HCT116 (cell line): ENCODE measurements around the gene FKBP3. TPM values are rescaled to one million over a fixed set of nuclear protein-coding genes. Genes with fewer than 3 reads are reported as not detected.

Experiments
- ATAC-seq: fragments of 200-7000 bp; cut with Tn5 transposase; 2 replicates; pipeline ENCODE4 v1.9.1; 2020; ENCODE audit warnings: mild to moderate bottlenecking, moderate library complexity
- BruUV-seq: library from RNA; stranded (reverse); fragments of 400-500 nt; replicated peaks from 2 replicates; lab custom pipeline; 2021; lab: Mats Ljungman, UMichigan
- CTCF ChIA-PET: fragments of 300-600 bp; sonication (Branson Sonifier 250); formaldehyde crosslinking; loops from one replicate; lab custom pipeline; 2021; ENCODE audit warnings: antibody characterized with exemption; lab: Charles Lee
- POLR2A ChIA-PET: fragments of 300-600, 350-600 bp; sonication (Branson Sonifier 250); formaldehyde crosslinking; loops from one replicate; lab custom pipeline; 2021; ENCODE audit warnings: antibody characterized with exemption; lab: Charles Lee
- RAD21 ChIA-PET, 2 experiments: fragments of 300-600 bp; sonication (Branson Sonifier 250); formaldehyde crosslinking; loops; one replicate each; lab custom pipeline; 2023; ENCODE audit warnings: low total read pairs in 2 of 2; ENCODE audit not compliant: uncharacterized antibody in 2 of 2, unreplicated experiment in 2 of 2, low non-redundant PET in 1 of 2; lab: Charles Lee
- DNase-seq: peaks from one replicate; pipeline ENCODE4 v3.0.0-alpha.2; 2010; ENCODE audit warnings: low read depth, low spot score
- H2AFZ ChIP-seq: fragments of 200-600 bp; shearing (Covaris generic), sonication (generic); 2 replicates; pipeline ENCODE4 v1.6.1; 2017; ENCODE audit warnings: low read depth, mixed run types, mixed read lengths, antibody characterized with exemption, low read length; ENCODE audit not compliant: poor library complexity, severe bottlenecking
- H3K27ac ChIP-seq: 2 replicates; pipeline ENCODE4 v1.5.1; 2012; ENCODE audit warnings: low read depth, low read length
- H3K27me3 ChIP-seq: fragments of 200-600 bp; sonication (generic); 2 replicates; pipeline ENCODE4 v1.6.1; 2016; ENCODE audit warnings: mixed run types, low read length, mixed read lengths; ENCODE audit not compliant: insufficient read depth
- H3K36me3 ChIP-seq, 2 experiments: fragments of 200-500 bp in 1 of 2; fragments of 200-600 bp in 1 of 2; sonication (Bioruptor generic) in 1 of 2; sonication (generic) in 1 of 2; 2 replicates each; pipeline versions ENCODE4 v1.5.1 to v1.6.1; 2014 to 2016; ENCODE audit warnings: low read length in 2 of 2, inconsistent platforms in 1 of 2, mixed read lengths in 1 of 2, mixed run types in 1 of 2; ENCODE audit not compliant: insufficient read depth in 2 of 2, control insufficient read depth in 1 of 2
- H3K4me1 ChIP-seq, 2 experiments: fragments of 200-600 bp in 1 of 2; sonication (generic) in 1 of 2; 2 replicates each; pipeline versions ENCODE4 v1.5.1 to v1.6.1; 2012 to 2017; ENCODE audit warnings: low read length in 2 of 2, inconsistent platforms in 1 of 2, mild to moderate bottlenecking in 1 of 2, mixed read lengths in 1 of 2, mixed run types in 1 of 2, moderate library complexity in 1 of 2; ENCODE audit not compliant: insufficient read depth in 2 of 2, control insufficient read depth in 1 of 2
- H3K4me2 ChIP-seq: fragments of 200-600 bp; sonication (generic); 2 replicates; pipeline ENCODE4 v1.6.1; 2017; ENCODE audit warnings: mixed run types, low read length, mixed read lengths
- H3K4me3 ChIP-seq, 2 experiments: fragments of 200-600 bp in 1 of 2; sonication (generic) in 1 of 2; replicated peaks in 1 of 2; 2 replicates each; pipeline ENCODE4 v1.5.1; 2011 to 2016; ENCODE audit warnings: low read length in 2 of 2, control low read depth in 1 of 2, low read depth in 1 of 2, mild to moderate bottlenecking in 1 of 2, mixed read lengths in 1 of 2, mixed run types in 1 of 2
- H3K79me2 ChIP-seq: fragments of 200-600 bp; sonication (generic); 2 replicates; pipeline ENCODE4 v1.6.1; 2017; ENCODE audit warnings: mild to moderate bottlenecking, mixed run types, low read length, moderate library complexity, mixed read lengths; ENCODE audit not compliant: insufficient read depth
- H3K9ac ChIP-seq: fragments of 200-600 bp; sonication (generic); 2 replicates; pipeline ENCODE4 v1.6.1; 2016; ENCODE audit warnings: low read length, mixed read lengths
- H3K9me2 ChIP-seq: fragments of 200-600 bp; sonication (generic), shearing (Covaris generic); 2 replicates; pipeline ENCODE4 v1.6.1; 2017; ENCODE audit warnings: mixed run types, mild to moderate bottlenecking, moderate library complexity; ENCODE audit not compliant: insufficient read depth
- H3K9me3 ChIP-seq, 2 experiments: fragments of 200-500 bp in 1 of 2; fragments of 200-600 bp in 1 of 2; sonication (Bioruptor generic) in 1 of 2; sonication (generic) in 1 of 2; 2 replicates each; pipeline ENCODE4 v1.6.1; 2014 to 2017; ENCODE audit warnings: low read length in 2 of 2, mixed read lengths in 2 of 2, inconsistent platforms in 1 of 2, low read depth in 1 of 2, mild to moderate bottlenecking in 1 of 2, mixed run types in 1 of 2, moderate library complexity in 1 of 2; ENCODE audit not compliant: control insufficient read depth in 1 of 2, insufficient read depth in 1 of 2
- H4K20me1 ChIP-seq: fragments of 200-600 bp; sonication (generic), shearing (Covaris generic); 2 replicates; pipeline ENCODE4 v1.6.1; 2017; ENCODE audit warnings: mixed run types, mild to moderate bottlenecking, moderate library complexity; ENCODE audit not compliant: insufficient read depth
- EZH2phosphoT487 ChIP-seq: fragments of 200-600 bp; IDR thresholded peaks from 2 replicates; pipeline ENCODE4 v1.6.1; 2018; ENCODE audit warnings: antibody characterized with exemption, borderline replicate concordance
- POLR2AphosphoS5 ChIP-seq: IDR thresholded peaks from 2 replicates; pipeline ENCODE4 v1.6.1; 2011; ENCODE audit warnings: mild to moderate bottlenecking, low read depth, low read length, moderate library complexity
- REST ChIP-seq: IDR thresholded peaks from 2 replicates; pipeline ENCODE4 v1.6.1; 2012; ENCODE audit warnings: low read depth
- SIN3A ChIP-seq: IDR thresholded peaks from 2 replicates; pipeline ENCODE4 v1.6.1; 2012; ENCODE audit warnings: low read depth
- ZNF274 ChIP-seq: fragments of 200-500 bp; sonication (Bioruptor generic); IDR thresholded peaks from 2 replicates; pipeline ENCODE4 v1.6.1; 2014; ENCODE audit warnings: mild to moderate bottlenecking, low read depth, low read length, inconsistent platforms
- intact Hi-C: fragments of 100-400 bp; cut with micrococcal nuclease; formaldehyde crosslinking; loops from 2 replicates; pipeline ENCODE4 v1.10.0; 2022
- total RNA-seq: library from RNA; stranded (reverse); gene quantifications from one replicate; pipeline ENCODE4 v1.2.1, GENCODE V29; 2021; ENCODE audit not compliant: unreplicated experiment

FKBP3 gene
- total RNA-seq, 1 experiment from 2014 or later, result 67.8 TPM

DNA sequence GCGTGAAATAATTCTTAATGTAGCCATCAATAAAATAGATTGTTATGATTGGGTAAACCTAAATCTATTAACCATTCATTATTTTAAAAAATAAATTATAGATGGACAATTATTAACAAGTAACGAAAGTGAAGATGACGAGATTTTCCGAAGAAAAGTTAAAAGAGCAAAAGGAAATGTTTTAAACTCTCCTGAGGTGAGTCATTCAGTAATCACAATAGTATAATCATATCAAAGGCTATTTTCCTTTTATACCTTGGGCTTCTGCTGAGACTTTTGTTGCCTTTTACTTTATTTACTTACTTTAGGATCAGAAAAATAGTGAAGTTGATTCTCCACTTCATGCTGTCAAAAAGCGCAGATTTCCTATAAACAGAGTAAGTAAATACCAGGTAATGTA, 47.0 kb upstream of the FKBP3 start:
- Histone ChIP-seq H3K4me2 (no peak overlapping the region), H3K4me1 (no peaks in the 10 kb centered on the region), H3K79me2 (no peaks in the 10 kb centered on the region), H3K27me3 (no peaks in the 10 kb centered on the region), H3K36me3 (peaks cover 0 to 1% of the 10 kb centered on the region in 2 experiments; a peak in 1 of 4 replicates), H3K4me3 (no peak overlapping the region), H3K9ac (no peak overlapping the region), H3K9me3 (no peaks in the 10 kb centered on the region), H3K9me2 (no peaks in the 10 kb centered on the region), H2AFZ (no peak overlapping the region), H3K27ac (no peak overlapping the region), H4K20me1 (no peaks in the 10 kb centered on the region)
- intact Hi-C loops, result no loop called here
- BruUV-seq, result no TSS peak
- ChIA-PET POLR2A (no interaction called here), CTCF (no interaction called here), RAD21 (no interaction called here)
- no peak for TF ChIP-seq POLR2AphosphoS5
- TF ChIP-seq ZNF274, result no peak
- TF ChIP-seq SIN3A, result no peak
- ATAC-seq (no peak), DNase-seq (no peak)

- H3K27ac ChIP-seq, result no peak overlapping the region
- no peaks in the 10 kb centered on the region; a peak in 1 of 4 replicates for H3K36me3 ChIP-seq
- no peak overlapping the region for H2AFZ ChIP-seq
- H3K79me2 ChIP-seq, result no peaks in the 10 kb centered on the region
- ATAC-seq (no peak), DNase-seq (no peak)
- H3K4me1 ChIP-seq, result no peaks in the 10 kb centered on the region
- no peaks in the 10 kb centered on the region for H3K27me3 ChIP-seq
- no peak overlapping the region for H3K4me3 ChIP-seq
- CTCF ChIA-PET, result no interaction called here
- H3K9me3 ChIP-seq, result no peaks in the 10 kb centered on the region
- TF ChIP-seq REST (no peak), EZH2phosphoT487 (no peak)
- intact Hi-C loops, result no loop called here
- POLR2A ChIA-PET, result no interaction called here
- no peaks in the 10 kb centered on the region for H3K9me2 ChIP-seq
- no TSS peak for BruUV-seq
- no peak overlapping the region for H3K9ac ChIP-seq
- no peaks in the 10 kb centered on the region for H4K20me1 ChIP-seq
- H3K4me2 ChIP-seq, result no peak overlapping the region
- RAD21 ChIA-PET, result no interaction called here
Observed at GRCh38 chr14:45177076-45177475, 42.8 kb upstream of the FKBP3 start.
